NCI-H774 (cell line): ENCODE results near the gene GAB2.
"Not testable (repeated sequence)": the region's sequence is repeated elsewhere in the genome, so short reads cannot be mapped to it uniquely, and the experiment has no call there.

Source experiments
- DNase-seq: peaks from one replicate; lab custom pipeline; 2025; lab: John Stamatoyannopoulos, UW

The GAB2 gene

DNA sequence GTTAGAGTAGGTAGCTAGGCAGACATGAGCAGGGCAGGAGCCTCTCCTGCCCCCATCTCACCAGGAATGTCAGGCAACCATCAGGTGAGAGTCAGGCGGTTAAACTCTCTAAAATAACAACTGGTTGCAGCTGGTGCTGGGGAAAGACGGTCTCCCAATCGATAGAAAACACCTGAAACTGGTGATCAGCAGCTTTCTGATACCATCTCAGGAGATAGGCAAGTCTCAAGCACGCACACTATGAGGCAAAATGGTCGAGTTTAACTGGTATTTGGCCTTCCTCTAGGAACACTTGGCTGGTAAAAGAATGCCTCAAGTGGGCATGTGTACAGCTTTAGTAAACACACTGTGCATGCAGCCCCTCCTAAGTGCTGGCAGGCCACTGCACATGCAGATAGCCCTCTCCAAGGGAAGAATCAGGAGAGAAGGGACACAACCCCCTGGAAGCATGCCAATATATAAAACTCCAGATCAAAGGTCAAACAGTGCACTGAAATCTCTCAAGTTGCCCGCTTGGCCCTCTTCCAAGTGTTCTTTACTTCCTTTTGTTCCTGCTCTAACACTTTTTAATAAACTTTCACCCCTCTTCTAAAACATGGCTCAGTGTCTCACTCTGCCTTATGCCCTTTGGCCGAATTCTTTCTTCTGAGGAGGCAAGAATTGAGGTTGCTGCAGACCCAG is 140.2 kb downstream of the GAB2 start:
- DNase-seq, result no peak

DNA sequence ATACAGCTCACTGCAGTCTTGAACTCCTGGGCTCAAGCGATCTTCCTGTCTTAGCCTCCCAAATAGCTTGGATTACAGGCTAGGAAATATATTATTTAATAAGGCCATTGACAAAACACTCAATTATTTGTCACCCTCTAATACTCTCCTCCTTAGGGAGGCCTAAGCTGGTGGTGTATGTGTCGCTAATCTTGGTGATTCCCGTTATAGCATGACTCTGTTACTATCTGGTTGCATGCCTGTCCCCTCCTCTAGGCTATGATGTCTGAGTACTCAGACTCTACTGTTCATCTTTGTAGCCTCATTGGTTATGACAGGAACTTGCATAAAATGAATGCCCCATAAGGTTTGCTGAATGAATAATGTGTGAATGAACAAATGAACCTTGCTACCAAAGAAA is 141.3 kb downstream of the GAB2 start:
- DNase-seq, result no peak

DNA sequence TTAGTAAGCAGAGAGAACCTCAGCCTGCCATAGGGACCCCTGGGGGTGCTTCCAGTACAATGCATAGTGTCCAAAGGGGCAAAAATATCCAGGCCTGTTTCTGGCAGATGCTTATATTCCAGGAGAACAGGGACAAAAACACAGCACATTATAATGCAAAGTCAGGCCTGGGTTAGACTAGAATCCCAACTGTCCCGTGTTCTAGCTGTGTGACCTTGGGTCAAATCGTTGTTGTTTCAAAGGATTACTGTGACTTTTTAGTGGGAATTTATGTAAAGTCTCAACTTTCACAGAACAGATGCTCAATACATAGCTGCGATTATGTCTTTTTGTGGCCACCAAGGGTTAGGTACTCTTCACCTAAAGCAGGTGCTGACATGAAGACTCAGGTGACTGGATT is 142.9 kb downstream of the GAB2 start:
- no peak for DNase-seq

DNA sequence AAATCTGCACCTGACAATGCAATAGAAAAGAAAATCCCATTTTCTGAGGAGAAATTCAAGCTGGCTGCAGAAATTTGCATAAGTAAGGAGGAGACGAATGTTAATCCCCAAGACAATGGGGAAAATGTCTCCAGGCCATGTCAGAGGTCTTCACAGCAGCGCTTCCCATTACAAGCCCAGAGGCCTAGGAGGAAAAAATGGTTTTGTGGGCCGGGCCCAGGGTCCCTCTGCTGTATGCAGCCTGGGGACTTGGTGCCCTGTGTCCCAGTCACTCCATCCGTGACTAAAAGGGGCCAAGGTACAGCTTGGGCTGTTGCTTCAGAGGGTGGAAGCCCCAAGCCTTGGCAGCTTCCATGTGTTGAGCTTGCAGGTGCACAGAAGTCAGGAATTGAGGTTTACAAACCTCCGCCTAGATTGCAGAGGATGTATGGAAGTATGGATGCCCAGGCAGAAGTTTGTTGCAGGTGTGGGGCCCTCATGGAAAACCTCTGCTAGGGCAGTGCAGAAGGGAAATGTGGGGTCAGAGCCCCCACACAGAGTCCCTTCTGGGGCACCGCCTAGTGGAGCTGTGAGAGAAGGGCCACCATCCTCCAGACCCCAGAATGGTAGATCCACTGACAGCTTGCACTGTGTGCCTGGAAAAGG is 144.9 kb downstream of the GAB2 start:
- not testable (repeated sequence) for DNase-seq

DNA sequence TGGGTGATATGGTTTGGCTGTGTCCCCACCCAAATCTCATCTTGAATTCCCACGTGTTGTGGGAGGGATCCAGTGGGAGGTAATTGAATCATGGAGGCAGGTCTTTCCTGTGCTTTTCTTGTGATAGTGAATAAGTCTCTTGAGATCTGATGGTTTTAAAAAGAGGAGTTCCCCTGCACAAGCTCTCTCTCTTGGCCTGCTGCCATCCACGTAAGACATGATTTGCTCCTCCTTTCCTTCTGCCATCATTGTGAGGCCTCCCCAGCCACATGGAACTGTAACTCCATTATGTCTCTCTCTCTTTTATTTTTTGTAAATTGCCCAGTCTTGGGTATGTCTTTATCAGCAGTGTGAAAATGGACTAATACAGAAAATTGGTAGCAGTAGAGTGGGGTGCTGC is 145.8 kb downstream of the GAB2 start:
- not testable (repeated sequence) for DNase-seq

DNA sequence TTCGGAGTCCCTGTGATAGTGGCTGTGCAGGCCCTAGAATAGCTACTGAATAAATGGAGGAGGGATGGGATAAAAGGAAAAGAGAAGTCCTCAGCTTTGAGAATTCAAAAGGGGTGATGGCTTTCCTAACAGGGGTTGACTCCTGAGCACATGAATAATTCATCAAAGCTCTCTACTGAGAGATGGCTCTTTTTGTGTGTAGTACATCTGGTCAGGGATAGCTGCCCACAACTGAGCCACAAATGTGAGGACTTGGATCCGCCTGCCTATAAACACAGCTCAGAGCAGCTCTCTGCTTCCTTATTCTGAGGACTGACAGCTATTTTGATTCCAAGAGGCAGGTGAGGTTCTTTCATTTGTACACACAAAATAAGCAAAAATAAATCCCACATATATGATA is 146.6 kb downstream of the GAB2 start:
- DNase-seq, result no peak

DNA sequence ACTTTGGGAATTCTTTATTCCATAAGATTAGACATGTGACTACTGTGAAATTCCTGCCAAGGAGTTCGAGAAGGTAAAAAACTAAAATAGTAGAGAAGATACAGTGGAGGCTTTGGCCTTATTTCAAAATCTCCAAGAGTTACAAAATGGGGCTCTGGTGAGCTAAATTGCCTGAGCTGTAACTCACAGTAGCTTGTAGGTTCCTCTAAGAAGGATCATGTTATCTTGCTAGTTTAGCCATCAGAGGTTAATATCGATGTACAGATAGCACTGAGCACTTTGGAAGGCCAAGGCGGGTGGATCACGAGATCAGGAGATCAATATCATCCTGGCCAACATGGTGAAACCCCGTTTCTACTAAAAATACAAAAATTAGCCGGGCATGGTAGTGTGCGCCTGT is 147.8 kb downstream of the GAB2 start:
- DNase-seq, result no peak

DNA sequence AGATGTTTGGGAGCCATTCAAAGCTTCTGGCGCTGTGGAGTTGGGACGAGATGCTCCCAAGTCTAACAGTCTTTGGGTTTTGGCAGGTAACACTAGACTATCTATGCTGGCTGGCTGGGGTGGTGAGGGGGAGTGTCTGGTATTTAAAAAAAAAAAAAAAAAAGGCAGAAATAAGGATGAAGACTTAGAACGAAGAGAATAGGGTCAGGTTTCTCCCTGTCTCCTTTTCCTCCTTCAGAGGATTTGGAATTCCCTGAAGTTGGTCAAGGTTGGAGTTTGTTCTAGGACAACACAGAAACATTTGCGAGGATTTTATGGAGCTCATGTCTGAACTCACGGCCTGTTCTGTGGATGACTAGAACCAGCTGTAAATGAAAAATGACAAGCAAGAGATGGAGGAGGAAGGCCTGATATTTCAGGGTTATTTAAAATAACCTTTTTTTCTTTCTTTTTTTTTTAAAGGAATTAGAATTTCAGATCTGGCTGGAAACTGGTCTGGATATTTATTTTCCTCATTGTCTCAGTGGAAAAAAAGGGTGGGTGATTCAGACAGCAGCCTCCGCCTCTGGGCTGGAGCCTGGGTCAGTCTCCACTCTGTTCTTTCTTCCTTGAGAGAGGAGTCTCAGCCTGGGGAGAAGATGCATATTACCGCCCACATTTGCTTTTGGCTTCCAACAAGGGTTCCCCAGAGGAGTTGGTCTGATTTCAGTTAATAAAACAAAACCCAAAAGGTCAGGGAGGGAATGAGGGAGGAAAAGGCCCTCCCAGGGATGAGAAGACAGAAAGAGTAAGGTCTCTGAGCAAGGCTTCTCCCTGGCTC is 148.8 kb downstream of the GAB2 start:
- DNase-seq, result no peak

DNA sequence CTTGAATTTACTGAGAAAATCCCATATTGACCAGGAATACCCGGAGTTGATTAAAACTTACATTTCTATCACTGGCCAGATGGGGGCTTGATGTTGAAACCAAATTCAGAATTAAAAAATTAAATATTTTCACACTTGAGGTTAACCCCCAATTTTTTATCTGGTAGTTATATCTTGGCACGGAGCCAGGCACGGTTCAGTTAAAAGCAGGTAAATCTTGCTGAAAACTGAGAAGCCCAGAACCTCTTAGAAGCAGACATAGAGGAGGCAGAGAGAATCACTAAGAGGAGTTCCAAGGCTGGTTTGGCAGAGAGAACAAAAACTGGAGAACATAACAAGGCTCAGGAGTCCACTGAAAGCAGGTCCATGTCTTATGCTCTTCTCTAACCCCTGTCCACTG is 151.2 kb downstream of the GAB2 start:
- no peak for DNase-seq

DNA sequence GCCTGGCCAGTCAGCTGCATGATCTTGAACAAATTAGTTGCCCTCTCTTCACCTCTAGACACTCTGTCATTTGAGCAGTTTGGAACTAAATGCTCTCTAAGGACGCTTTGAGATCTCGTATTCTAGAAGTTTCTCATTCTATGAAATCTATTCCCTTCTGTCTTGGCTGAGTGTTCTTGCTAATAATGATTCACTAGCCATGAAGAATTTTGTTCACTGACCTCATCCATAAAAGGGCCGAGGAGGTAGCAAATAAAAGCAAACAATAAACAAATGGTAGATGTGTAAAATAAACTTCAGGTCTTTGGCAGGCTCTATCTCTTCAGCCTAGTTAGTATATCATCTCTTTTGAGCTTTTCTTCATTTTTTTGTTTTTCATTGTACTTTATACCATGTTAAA is 152.3 kb downstream of the GAB2 start:
- no peak for DNase-seq

DNA sequence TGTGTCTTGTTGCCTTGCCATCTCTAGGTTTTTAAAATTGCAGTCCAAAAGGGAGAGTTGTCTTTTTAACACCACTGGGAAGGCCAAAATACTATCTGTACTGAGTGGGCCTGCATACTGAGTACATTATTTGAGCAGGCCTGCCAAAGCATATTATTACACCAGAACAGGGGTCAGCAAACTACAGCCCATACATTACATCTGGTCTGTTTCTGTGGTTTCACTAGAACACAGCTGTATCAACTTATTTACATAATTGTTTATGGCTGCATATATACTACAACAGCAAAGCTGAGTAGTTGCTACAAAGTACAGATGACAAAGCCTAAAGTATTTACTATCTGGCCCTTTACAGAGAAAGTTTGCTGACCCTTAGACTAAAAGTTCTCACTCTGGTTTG is 154.9 kb downstream of the GAB2 start:
- no peak for DNase-seq

DNA sequence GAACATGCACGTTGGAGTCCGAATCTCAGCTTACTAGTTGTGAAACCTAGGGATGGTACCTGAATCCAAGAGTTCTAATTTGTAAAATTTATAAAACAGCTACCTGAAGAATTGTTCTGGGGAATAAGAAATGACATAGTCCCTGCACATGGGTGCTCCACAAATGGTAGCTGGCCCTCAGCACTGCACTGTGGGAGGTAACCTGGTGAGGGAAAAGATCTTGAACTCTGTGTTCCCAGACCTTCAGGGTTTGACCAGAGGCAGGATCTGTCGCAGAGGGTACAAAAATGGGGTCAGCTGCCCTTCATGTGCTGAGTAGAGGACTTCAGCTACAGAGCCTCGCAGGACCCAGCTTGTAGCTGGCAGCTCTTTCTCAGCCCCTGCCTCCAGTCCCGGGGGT is 155.4 kb downstream of the GAB2 start:
- no peak for DNase-seq

DNA sequence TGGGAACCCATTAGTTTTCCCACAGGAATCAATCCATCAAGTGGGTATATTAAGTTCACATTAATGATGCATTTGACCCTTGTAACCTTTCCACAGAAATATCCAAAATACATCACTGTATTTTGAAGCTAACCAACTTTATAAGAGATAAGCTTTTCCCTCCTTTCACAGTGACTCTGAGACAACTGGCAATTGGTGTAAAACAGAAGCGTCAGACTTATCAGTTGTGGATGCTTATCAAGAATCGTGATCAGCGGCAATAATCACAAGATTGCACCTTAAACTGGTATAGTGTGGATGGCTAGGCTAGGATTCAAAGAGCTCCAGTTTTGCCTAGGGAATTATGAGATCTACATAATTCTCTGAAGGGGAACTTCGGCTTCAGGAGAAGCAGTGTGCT is 155.8 kb downstream of the GAB2 start:
- DNase-seq, result no peak

DNA sequence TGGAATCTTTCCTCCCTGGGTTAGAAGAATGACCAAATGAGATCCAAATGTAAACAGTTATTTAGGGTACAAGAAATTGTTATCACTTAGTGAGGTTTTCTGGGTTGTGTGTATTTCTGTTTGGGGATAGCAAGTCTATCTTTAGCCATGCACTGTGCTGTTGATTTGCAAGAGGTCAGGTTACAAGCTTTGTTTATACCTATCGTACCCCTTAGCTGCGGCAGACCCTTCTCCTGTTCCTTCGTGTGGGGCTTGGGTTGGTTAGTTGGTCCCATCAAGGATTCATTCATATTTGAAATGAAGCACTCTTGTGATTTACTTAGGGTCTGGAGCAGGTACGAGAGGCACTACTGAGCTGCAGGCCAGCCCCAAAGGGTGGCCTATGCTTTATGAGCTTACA is 156.3 kb downstream of the GAB2 start:
- DNase-seq, result no peak

DNA sequence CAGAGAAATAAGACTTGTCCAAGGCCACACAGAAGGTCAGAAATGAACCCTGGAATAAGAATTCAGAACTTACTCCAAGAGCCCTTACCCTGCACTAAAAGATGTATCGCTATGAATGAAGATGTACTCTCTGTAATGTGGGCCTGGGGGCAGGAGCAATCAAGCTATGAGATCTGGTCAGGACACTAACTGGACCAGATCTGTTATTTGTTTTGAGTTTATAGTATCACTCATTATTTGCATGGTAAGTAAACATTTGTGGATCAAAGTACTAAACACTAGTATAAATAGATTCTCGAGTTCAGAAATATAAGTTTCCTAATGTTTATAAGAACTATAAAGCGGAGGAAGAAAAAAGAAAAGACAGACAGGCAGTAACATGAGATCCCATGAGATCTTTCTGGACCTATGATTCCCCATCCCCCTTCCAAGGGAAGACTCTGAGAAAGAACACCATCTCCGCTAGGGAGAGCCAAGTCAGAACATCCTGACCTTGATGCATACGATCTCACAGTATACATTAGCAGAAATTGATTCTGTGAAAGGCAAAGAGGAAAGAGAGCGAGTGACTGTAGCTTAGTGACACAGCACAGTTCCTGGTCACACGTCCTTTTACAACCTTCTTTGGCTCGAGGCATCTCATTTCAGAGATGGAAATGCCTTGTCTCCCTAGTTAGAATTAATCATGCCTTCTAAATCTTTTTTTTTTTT is 157.7 kb downstream of the GAB2 start:
- no peak for DNase-seq

DNA sequence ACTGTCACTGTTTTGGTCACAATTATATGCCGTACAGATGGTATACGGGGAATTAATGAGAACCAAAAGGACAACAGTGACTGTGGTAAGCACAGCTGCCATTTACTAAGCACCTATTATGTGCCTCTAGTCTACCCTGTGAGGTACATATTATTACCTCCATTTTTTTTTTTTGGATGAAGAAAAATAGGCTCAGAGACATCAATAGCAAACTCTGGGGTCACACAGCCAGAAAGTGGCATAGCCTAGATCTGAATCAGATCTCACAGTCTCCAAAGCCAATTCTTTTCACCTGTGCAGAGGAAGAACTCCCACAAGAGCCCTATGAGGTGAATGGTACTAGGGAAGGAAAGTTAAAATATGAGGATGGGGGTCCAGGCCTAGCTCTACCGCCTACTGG is 160.0 kb downstream of the GAB2 start:
- DNase-seq, result no peak

DNA sequence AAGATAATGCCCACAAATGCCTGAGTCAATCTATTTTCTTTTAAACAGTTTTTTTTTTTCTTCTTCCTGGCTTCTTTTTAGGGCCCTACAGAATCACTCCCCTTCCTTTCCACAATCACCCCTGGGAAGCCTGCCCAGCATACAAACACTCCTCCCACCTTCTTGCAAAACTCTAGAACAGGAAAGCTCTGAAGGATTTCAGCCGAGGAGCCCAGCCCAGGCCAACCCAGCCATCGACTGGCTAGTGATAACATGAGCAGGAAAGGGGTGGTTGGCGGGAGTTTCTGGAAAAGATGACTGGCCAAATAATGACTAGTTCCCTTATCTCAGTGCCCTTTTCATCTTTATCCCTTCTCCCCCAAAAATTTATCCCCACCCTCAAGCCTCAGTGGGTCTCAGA is 160.7 kb downstream of the GAB2 start:
- no peak for DNase-seq

DNA sequence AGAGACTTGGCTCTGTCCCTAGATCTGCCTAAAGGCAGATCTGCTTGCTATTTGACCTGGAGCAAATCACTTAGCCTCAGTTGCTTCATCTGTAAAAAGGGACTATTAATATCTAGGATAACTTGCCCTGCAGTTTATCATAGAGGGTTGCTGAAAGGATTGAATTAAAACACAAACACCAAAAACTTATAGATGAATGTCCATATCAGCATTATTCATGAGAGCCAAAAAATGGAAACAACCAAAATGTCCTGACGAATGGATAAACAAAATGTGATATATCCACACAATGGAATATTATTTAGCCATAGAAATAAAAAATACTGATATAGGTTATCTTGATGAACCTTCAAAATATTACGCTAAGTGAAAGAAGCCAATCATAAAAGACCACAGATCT is 161.7 kb downstream of the GAB2 start:
- no peak for DNase-seq

DNA sequence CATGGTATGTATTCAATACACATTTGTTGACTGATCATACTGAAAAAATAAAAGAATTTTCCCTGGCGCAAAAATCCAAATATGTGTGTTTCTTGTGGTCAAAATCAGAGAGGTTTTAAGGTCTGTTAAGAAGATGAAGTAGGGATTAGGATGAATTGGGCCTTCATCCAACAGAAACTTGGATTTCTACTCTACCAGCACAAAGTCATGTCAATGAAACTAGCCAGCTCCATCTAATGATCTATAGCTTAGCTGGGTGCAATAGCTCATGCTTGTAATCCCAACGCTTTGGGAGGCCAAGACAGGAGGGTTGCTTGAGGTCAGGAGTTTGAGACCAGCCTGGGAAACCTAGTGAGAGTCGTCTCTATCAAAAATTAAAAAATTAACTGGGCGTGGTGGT is 163.4 kb downstream of the GAB2 start:
- DNase-seq, result no peak

DNA sequence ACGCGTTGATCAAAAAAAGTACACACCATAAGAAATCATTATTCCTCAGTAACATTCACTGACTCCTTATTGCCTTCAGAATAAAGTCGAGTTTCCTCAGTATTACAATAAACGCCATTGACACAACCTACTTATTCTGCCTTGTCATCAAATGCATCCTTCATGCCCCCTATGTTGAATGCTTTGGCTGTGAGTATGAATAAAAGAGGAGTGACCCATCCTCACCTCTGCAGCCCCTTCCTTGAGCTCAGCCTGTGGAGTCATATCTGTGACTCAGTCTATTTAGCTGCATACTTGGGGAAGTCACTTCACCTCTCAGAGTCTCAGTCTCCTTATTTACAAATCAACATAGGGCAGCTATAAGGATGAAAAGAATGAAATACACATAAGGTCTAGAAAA is 163.8 kb downstream of the GAB2 start:
- no peak for DNase-seq

DNA sequence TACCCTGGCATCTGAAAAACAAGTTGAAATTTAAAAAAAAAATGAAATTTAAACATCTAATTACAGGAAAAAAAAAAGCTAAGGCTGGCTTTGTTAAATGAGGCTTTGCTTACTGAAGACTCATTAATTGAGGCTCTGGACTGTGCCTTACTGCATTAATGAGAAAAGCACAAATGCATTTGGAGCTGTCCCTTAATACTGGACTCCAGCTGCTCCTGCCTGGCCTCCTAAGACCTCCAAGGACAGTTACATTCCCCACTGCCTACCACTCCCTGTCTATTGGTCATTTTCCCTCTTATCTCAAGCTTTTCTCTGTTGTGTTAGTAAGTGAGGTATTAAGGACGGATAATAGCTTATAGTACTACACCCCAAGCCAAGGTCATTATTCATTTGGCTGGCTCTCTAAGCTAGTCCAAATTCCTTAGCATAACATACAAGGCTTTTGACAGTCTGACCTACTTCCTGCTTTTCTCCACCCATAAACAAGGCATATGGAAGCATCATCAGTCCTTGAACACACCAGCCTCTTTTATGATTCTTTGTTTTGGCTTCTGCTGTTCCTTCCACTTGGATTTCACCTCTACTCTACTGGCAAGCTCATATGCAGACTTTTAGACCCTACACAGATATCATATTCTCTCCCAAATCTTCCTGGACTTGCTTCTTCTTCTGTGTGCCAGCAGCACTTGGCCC is 166.4 kb downstream of the GAB2 start:
- DNase-seq, result no peak

DNA sequence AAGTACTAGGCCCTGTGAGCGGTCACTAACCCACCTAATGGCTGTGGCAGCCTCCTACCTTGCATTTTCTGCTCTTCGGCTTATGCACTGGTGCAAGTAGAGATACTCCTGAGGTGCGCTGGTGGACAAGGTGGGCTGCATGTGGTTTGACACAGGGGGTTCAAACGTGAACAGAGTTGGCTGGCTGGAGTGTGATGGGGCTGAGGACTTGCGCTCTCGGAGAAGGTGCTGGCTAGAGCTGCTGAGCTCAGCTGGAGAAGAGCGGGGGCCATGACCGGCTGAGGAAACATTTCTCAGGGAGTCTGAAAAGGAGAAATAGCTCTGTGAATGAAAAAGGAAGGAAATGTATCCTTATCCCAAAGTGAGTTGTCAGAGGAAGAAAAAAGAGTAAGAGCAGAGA is 167.5 kb downstream of the GAB2 start:
- no peak for DNase-seq
